Stimulated activated memory B cell treated with anti-CD40 and anti-IgM and Interleukin-4, amounts not matched to agents 10 μg/mL and 1 μg/mL and 100 μg/mL, for 72 hours (primary cell): ENCODE results near the gene DKC1.

Experiments
- ATAC-seq: fragments of 150-1000 bp; cut with Tn5 transposase; 2 replicates; pipeline ENCODE4 v1.10.0; 2021
- H3K27ac Mint-ChIP-seq: one replicate; pipeline ENCODE4 v1.8.0; 2022; ENCODE audit warnings: mild to moderate bottlenecking, mixed read lengths
- H3K27me3 Mint-ChIP-seq: one replicate; pipeline ENCODE4 v1.8.0; 2022; ENCODE audit warnings: mixed read lengths
- H3K36me3 Mint-ChIP-seq: one replicate; pipeline ENCODE4 v1.8.0; 2022; ENCODE audit warnings: mixed read lengths
- H3K4me1 Mint-ChIP-seq: one replicate; pipeline ENCODE4 v1.8.0; 2022; ENCODE audit warnings: mixed read lengths
- H3K4me3 Mint-ChIP-seq: one replicate; pipeline ENCODE4 v1.8.0; 2022; ENCODE audit warnings: mild to moderate bottlenecking, moderate library complexity, mixed read lengths
- H3K9me3 Mint-ChIP-seq: one replicate; pipeline ENCODE4 v1.8.0; 2022; ENCODE audit warnings: mixed read lengths

The DKC1 gene

DNA sequence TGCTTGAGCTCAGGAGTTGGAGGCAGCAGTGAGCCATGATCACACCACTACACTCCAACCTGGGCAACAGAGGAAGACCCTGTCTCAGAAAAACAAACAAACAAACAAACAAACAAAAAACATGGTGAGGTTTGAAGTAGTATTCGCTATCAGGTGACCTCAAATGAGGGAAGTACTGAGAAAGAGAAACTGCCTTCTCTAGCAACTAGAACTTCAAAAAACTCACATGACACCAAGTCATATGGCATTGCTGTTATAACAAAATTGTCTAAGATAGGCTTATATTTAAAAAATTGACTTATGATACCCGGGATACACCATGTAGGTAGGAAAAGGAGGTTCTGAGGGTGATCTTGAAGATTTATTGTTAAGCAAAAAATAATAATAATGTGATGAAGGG lies 32.4 kb downstream of the DKC1 start:
- Mint-ChIP-seq H3K27me3 (no peaks in the 10 kb centered on the region), H3K36me3 (no peaks in the 10 kb centered on the region), H3K9me3 (no peaks in the 10 kb centered on the region), H3K4me3 (no peak overlapping the region), H3K27ac (no peak overlapping the region), H3K4me1 (peaks cover 11% of the 10 kb centered on the region)
- no peak for ATAC-seq

DNA sequence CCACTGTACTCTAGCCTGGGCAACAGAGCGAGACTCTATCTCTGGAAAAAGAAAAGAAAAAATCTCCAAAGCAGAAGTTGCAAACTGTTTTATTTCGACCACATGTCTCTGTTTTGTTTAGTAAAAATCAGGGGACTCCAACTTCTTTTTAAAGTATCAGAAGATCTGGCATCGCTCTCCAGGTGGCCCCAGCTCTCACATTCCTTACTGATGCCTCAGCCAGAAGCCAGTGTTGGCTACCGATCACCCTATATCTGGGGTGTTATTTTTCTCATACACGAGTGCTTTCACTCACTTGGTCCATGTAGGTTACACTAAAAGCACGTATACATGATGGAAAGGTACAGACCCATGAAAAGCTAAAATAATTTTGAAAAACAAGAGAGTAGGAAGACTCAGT lies 34.3 kb downstream of the DKC1 start:
- no peaks in the 10 kb centered on the region for H3K9me3 Mint-ChIP-seq
- no peak overlapping the region for H3K27ac Mint-ChIP-seq
- no peak for ATAC-seq
- H3K36me3 Mint-ChIP-seq = no peaks in the 10 kb centered on the region
- no peak overlapping the region for H3K4me3 Mint-ChIP-seq
- H3K27me3 Mint-ChIP-seq = no peaks in the 10 kb centered on the region
- H3K4me1 Mint-ChIP-seq = peaks cover 11% of the 10 kb centered on the region

DNA sequence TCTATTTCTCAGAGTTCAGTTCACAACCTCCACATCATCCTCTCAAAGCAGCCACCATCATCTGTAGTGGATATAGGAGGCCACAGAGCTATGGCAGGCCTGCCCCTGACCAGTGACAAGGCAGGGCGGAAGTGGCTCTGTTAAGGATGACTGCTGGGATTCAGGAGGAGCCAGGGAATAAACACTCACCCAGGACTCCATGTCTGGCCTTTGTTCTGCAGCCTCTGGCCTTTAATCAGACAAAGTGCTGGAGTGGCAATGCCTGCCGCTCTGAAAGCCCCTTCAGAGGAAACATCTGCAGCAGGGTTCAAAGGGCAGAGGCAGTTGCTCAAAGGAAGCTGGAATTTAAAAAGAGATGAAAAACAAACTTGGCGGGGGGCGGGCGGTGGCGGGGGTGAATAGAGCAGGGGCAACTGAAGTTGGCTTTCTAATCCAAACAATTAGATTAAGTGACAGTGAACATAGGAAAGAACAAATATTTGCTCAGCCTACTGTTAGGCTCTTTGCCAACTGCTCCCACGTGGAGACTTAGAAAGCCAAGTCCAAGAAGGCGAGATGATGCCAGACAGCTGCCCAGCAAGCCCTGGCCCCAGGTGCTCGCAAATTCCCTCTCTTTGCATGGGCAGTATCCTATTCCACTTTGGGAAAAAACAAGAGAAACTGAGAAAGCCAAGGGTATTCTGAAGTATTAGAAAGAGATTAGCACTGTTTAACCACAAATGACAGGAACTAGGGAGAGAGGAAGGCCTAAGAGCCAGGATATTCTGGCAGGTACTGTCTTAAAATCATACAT lies 37.1 kb downstream of the DKC1 start:
- peaks cover 17% of the 10 kb centered on the region for H3K4me1 Mint-ChIP-seq
- H3K4me3 Mint-ChIP-seq = no peak overlapping the region
- no peaks in the 10 kb centered on the region for H3K9me3 Mint-ChIP-seq
- H3K36me3 Mint-ChIP-seq = no peaks in the 10 kb centered on the region
- no peak for ATAC-seq
- no peaks in the 10 kb centered on the region for H3K27me3 Mint-ChIP-seq
- no peak overlapping the region for H3K27ac Mint-ChIP-seq

DNA sequence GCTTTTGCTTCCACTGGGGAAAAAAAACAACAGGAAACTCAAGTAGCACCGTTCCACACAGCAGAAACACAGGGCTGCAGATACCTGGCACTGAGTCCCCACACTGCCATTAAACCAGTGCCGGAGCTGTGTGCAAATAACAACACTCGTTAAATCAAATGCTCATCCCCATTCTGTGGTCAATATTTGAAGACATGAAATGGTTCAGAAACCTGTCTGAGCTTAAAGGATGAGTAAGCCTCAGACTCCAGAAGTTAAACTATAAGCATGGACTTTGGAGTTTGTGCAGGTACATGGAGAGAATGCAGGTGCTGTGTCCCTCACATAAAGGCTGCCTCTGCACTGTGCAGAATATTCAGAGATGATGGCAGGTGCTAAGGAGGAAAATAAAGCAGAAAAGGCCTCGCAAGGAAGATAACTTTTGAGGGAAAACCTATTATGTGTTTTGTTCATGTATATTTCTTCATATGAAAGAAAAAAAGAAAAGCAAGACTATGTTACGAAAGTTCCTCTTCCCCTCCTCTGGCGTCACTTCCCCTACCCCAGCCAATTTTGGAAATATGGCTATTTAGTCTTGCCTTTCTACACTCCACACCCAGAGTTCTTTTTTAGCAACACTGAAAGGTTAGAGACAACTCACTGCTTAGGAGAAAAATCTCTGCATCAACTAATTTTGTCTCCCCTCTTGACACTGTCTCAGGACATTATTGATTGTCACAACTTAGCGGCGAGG lies 38.0 kb downstream of the DKC1 start:
- Mint-ChIP-seq H3K27me3 (no peaks in the 10 kb centered on the region), H3K27ac (no peak overlapping the region), H3K36me3 (no peaks in the 10 kb centered on the region), H3K4me1 (peaks cover 17% of the 10 kb centered on the region), H3K9me3 (no peaks in the 10 kb centered on the region), H3K4me3 (no peak overlapping the region)
- no peak for ATAC-seq

DNA sequence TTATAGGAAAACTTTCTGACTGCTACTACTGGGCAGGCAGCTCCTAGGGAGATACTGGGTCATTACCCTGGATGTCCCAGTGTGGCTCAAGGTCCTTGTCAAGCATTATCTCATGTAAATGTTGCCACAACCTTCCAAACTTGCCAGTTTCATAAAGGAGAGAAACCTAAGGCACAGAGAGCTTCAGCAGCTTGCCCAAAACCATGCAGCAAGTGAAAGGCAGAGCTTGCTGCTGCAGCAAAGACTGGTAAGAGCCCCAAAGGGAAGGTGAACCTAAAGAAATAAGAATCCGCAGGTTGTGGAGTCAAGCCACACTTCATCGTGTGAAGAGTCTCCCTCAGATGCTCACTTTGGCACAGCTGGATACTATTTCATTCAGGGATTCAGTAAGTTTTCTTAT lies 40.3 kb downstream of the DKC1 start:
- Mint-ChIP-seq H3K36me3 (no peaks in the 10 kb centered on the region), H3K9me3 (no peaks in the 10 kb centered on the region), H3K27me3 (no peaks in the 10 kb centered on the region), H3K27ac (no peak overlapping the region), H3K4me1 (peaks cover 6% of the 10 kb centered on the region), H3K4me3 (no peak overlapping the region)
- no peak for ATAC-seq

DNA sequence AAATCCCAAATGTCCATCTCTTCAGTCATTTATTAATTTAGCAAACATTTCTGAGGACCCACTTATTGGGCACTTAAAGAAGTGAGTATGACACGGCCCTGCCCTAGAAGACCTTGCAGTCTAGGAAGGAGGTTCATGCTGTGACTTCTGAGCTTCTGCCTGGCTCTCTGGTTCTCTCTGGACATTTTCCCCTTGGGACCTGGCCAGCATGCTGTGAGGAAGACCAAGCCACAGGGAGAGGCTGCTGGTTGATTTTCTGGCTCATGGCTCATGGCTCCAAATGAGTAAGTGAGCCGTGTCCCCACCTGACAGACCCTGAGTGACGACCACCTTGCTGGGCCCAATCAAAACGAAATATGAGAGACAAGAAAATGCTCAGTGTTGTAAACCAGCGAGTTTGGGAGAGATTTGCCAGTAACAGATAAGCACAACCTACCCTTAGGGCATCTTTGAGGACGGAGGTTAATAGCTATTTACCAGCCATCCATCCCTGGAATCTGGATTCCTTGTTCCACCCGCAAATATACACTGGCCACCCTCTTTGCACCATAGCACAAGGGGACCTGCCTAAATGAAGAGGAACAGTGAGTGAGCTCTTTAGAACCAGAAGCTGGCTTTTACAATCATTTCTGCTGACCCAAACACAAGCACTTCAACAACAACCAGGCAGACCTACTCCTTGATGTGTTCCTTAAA lies 41.7 kb downstream of the DKC1 start:
- Mint-ChIP-seq H3K9me3 (no peaks in the 10 kb centered on the region), H3K27me3 (no peaks in the 10 kb centered on the region), H3K27ac (no peak overlapping the region), H3K36me3 (no peaks in the 10 kb centered on the region), H3K4me1 (peaks cover 6% of the 10 kb centered on the region), H3K4me3 (peak overlapping the region; percentile 81)
- ATAC-seq = no peak

DNA sequence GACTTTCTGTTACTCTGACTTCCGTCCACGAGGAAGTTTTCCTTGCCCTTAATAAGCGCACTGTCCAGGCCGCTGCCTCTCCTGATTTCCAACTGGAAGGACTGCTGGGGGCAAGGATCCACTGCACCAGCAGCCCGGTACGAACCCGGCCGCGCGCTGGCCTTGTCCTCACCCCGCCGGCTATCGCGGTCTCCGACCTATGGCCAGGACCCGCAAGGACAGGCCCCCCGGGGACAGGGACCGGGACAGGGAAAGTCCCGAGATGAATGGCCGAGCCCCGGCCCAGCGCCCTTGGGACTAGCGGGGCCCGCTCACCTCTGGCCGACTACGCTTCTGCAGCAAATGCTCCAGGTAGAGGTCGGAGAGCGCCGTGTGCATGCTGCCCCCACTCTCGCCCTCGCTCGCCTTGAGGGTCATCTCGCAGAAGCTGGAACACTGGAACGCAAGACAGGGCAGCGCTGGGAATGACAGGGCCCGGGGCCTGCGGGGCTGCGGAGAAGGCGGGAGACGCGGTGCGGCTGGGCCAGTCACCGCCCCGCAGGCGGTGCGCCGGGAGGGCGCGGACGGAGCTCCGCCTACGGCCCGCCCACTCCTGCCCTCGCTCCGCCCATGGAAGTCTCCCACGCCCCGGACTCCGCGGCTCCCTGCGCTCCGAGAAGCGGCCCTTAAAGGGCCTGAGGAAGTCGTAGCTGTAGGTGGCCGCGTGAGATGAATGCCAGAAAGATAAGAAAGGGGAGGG lies 42.5 kb downstream of the DKC1 start, which contains the start of gene MPP1:
TSS of gene MPP1 (minus strand) at position 529 of the 739 bp plus-strand sequence. CDS start at position 417, 112 bp downstream.
- Mint-ChIP-seq H3K27ac (peak within 1 kb of the TSS; percentile 67), H3K36me3 (no peaks in the 10 kb centered on the region), H3K27me3 (no peaks in the 10 kb centered on the region), H3K4me3 (peak within 1 kb of the TSS; percentile 81), H3K9me3 (no peaks in the 10 kb centered on the region), H3K4me1 (peaks cover 6% of the 10 kb centered on the region)
- ATAC-seq = peak; percentile 99

DNA sequence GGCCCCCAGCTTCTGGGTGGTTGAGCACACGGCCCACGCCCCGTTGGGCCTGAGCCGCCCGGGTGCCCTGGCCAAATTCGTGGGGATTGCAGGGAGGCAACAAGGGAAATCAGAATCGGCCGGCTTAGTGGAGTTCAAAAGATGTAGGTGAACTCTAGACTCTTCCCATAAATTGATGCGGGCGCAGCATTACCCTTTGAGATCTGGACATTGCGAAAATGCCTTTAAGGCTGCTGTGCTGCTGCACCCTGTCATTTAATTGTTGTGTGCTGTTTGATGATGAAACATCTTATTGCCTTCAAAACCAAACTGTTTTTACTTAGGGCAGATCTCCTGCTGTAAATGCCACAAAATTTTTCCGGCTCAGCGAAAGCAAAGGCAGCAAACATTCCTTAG lies 43.0 kb downstream of the DKC1 start:
- no peaks in the 10 kb centered on the region for H3K27me3 Mint-ChIP-seq
- H3K4me1 Mint-ChIP-seq = peaks cover 6% of the 10 kb centered on the region
- H3K4me3 Mint-ChIP-seq = peak overlapping the region; percentile 81
- H3K27ac Mint-ChIP-seq = peak overlapping the region; percentile 67
- ATAC-seq = no peak
- H3K9me3 Mint-ChIP-seq = no peaks in the 10 kb centered on the region
- no peaks in the 10 kb centered on the region for H3K36me3 Mint-ChIP-seq

DNA sequence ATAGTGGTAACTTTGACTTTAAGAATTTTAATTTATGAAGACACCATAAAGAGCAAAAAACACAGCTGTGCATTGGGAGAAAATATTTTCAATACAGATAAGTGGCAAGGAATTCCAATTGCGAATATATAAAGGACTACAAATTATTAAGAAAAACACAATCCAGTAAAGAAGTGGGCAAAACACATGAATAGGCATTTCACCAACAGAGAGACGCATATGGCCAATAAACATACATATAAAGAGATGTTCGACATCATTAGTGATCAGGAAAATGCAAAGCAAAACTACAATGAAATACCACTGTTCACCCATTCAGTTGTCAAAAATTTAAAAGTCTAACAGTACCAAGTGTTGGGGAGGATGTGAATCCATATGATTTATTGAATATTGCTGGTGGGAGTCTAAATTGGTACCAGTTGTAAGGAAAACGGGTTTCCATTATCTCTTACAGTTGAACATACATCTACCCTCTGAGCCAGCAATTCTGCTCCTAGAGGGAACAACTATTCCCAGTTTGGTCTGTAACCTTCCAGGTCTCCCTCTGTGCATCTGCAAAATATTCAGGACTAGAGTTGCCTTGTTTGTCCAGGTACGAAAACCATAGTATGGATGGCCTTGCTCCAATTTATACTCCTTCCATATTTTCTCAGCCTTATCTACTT lies 44.3 kb downstream of the DKC1 start:
- Mint-ChIP-seq H3K27ac (no peak overlapping the region), H3K27me3 (no peaks in the 10 kb centered on the region), H3K4me3 (no peak overlapping the region), H3K4me1 (peaks cover 6% of the 10 kb centered on the region), H3K36me3 (no peaks in the 10 kb centered on the region), H3K9me3 (no peaks in the 10 kb centered on the region)
- ATAC-seq = no peak

DNA sequence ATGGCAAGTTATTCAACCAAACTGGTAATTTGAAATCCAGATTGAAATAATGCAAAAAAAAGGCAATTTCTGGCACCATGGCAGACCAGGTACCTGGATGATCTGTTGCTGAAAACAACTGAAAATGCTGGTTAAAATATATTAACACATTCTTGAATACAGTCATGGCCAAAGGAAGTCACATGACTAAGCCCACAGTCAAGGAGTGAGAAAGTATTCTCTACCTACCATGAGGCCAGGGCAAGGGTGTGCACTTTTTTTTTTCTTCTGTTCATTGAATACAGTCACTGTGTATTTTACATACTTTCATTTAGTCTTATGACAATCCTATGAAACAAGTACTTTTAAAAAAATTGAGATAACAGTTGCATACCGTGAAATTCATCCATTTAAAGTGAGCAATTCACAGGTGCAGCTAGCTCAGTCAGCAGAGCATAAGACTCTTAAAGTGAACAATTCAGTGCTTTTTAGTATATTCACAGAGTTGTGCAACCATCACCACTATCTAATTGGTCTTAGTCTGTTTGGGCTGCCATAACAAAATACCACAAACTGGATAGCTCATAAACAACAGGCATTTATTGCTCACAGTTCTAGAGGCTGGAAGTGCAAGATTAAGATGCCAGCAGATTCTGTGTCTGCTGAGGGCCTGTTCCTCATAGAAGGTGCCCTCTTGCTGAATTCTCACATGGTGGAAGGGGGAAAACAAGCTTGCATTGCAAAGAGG lies 47.4 kb downstream of the DKC1 start:
- no peaks in the 10 kb centered on the region for H3K4me1 Mint-ChIP-seq
- ATAC-seq = no peak
- no peaks in the 10 kb centered on the region for H3K9me3 Mint-ChIP-seq
- no peaks in the 10 kb centered on the region for H3K36me3 Mint-ChIP-seq
- no peak overlapping the region for H3K27ac Mint-ChIP-seq
- no peak overlapping the region for H3K4me3 Mint-ChIP-seq
- H3K27me3 Mint-ChIP-seq = no peaks in the 10 kb centered on the region

DNA sequence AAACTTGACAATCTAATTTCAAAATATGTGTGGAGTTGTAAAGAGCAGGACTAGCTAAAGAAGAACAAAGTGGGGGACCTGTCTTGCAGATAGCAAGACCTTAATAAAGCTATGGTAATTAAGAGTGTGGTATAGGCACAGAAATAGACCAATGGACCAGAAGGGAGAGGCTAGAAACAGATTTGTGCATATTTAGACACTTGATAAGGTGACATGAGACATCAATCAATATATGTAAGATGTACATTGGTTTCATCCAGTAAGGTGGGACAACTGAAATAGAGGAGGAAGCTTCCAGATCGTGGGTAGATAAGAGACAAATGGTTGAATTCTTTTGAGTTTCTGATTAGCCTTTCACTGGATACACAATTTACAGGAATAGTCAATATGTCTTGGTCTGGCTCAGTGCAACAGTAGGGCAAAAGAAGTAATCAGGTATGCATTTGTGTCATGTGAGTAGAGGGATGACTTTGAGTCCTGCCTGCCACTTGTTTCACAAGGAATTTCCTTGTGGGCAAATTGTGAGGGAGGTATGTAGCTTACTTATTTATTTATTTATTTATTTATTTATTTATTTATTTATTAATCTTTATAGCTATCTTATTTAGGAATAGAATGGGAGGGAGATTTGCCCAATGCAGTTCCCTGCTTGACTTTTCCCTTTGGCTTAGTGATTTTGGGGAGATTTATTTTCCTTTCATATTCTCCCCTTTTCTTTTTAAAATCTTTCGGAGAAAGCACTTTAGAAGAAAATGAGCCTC lies 49.9 kb downstream of the DKC1 start:
- no peak overlapping the region for H3K4me3 Mint-ChIP-seq
- no peaks in the 10 kb centered on the region for H3K9me3 Mint-ChIP-seq
- H3K27me3 Mint-ChIP-seq = no peaks in the 10 kb centered on the region
- ATAC-seq = no peak
- H3K27ac Mint-ChIP-seq = no peak overlapping the region
- no peaks in the 10 kb centered on the region for H3K4me1 Mint-ChIP-seq
- no peaks in the 10 kb centered on the region for H3K36me3 Mint-ChIP-seq

DNA sequence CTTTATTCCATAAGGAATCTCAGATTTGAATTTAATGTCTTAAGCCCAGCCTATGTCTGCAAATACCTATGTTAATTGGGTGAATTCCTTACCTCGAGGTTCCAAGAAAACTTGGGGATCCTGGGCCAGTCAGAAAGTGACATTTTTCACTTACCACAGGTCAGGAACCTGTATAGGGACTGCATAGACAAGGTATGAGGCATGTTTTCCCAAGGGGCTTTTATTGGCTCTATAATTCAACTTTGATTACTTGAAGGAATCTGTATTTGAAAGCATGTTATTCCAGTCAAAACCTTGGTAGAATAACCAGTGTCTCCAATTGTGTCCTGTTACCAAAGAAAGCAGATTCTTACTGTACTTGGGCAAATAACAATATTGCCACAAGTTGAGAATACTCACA lies 51.1 kb downstream of the DKC1 start:
- Mint-ChIP-seq H3K27me3 (no peaks in the 10 kb centered on the region), H3K27ac (no peak overlapping the region), H3K4me3 (no peak overlapping the region), H3K9me3 (no peaks in the 10 kb centered on the region), H3K36me3 (no peaks in the 10 kb centered on the region), H3K4me1 (peaks cover 2% of the 10 kb centered on the region)
- no peak for ATAC-seq

DNA sequence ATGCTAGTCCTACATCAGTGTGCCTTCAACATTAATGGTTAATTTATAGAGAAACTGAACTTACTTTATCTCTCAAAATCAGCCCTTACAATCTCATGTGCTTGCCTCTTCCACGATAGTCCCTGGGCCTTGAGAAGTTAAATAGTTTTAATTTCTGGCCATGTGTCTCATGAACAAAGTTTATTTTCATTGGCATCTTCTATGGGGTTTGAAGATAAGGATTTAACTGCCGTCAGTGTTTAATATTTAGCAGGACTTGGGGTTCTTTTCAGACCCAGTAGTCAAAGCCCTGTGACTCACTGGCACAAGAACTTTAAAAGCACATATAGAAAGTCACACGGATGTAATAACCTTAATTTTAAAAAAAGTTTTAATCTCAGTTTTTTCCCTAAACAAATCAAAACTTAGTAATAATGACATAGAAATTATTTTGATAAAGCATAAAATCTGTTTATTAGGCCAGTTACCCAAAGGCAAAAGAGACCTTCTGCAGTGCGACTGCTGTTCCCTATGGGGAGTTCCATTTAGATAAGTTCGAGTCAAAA lies 52.7 kb downstream of the DKC1 start:
- H3K4me1 Mint-ChIP-seq = peaks cover 17% of the 10 kb centered on the region

More for the DNA sequence above, 52.7 kb downstream of the DKC1 start:
- Mint-ChIP-seq H3K27me3 (no peaks in the 10 kb centered on the region), H3K27ac (no peak overlapping the region), H3K36me3 (no peaks in the 10 kb centered on the region), H3K9me3 (no peaks in the 10 kb centered on the region), H3K4me3 (no peak overlapping the region)
- ATAC-seq = no peak
